NCI-H2171 treated with DMSO at 0.1 percent for 48 hours (cell line): ENCODE data around the gene PMEPA1.
"Not testable (repeated sequence)": the region's sequence is repeated elsewhere in the genome, so short reads cannot be mapped to it uniquely, and the experiment has no call there.

ENCODE experiments used
- DNase-seq: peaks from one replicate; lab custom pipeline; 2025; lab: John Stamatoyannopoulos, UW

The PMEPA1 gene

DNA sequence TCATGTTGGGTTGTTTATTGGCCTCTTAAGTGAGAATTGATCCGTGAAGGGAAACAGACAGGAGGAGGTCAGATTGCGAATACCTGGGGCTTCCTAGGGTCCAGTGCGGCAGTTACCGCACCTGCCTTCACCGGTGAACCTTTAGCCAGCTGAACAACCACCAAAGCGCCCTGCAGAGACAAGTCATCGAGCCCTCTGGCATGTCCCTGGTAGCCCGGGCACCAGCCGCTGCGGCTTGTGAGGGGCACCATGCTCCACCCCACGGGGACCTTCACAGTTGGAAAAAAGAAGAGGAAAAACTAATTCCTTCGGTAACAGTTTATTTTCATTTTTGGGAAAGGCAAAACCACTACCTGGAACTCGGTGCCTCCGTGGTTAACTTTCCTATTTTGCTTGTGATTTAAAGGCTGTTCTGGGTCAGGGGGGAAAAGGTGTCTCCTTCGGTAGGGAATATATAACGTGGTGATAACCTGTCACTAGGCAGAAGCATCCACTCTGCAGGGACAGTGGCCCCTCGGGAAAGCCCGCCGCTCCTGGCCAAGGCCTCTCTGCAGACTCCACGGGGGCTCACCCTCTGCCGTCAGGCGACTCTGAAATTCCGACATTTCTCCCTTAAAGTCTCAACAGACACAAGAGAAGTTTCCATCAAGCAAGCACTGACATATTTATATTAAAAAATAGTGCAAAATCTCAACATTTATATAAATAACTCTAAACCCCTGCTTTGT is 58.9 kb downstream of the PMEPA1 start:
- no peak for DNase-seq

DNA sequence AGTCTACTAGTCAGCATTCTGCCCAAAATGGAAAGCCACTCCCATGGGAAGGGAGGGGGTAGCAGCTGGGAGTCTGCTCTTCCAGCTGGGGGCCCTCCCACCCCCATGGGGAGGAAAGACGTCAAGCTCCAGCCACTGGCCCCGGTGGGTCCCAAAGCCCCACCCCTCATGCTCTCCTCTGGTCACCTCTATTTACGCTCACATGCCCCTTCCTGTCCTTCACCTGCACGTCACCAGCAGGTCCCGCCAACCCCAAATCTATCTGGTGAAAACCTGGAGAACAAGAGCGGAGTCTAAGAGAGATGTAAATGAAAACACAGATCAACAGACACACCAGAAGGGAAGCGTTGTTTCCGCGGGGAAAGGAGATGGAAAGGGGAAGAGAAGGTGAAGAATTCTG is 59.5 kb downstream of the PMEPA1 start:
- peak; percentile 14 for DNase-seq

DNA sequence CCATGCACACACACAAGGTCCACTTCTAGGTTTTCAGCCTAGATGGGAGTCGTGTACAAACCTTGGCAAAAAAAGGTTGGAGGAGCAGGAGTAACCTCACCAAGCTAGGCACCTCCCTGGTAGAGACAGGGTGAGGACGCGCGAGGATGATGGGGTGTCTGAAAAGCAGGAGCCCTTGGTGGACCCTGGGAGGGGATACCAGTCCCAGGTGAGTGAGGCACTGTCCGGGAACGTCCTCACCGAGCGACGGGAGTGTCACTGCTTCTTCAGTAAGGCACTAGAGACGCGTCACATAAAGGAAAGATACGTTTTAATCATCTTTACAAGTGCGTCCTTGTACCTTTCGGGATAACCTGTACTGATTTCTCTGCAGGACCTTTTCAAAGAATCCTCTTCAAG is 60.2 kb downstream of the PMEPA1 start:
- no peak for DNase-seq

DNA sequence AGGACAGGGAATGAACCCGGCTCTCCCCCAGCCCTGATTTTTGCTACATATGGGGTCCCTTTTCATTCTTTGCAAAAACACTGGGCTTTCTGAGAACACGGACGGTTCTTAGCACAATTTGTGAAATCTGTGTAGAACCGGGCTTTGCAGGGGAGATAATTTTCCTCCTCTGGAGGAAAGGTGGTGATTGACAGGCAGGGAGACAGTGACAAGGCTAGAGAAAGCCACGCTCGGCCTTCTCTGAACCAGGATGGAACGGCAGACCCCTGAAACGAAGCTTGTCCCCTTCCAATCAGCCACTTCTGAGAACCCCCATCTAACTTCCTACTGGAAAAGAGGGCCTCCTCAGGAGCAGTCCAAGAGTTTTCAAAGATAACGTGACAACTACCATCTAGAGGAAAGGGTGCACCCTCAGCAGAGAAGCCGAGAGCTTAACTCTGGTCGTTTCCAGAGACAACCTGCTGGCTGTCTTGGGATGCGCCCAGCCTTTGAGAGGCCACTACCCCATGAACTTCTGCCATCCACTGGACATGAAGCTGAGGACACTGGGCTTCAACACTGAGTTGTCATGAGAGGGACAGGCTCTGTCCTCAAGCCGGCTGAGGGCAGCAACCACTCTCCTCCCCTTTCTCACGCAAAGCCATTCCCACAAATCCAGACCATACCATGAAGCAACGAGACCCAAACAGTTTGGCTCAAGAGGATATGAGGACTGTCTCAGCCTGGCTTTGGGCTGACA is 60.8 kb downstream of the PMEPA1 start:
- no peak for DNase-seq

DNA sequence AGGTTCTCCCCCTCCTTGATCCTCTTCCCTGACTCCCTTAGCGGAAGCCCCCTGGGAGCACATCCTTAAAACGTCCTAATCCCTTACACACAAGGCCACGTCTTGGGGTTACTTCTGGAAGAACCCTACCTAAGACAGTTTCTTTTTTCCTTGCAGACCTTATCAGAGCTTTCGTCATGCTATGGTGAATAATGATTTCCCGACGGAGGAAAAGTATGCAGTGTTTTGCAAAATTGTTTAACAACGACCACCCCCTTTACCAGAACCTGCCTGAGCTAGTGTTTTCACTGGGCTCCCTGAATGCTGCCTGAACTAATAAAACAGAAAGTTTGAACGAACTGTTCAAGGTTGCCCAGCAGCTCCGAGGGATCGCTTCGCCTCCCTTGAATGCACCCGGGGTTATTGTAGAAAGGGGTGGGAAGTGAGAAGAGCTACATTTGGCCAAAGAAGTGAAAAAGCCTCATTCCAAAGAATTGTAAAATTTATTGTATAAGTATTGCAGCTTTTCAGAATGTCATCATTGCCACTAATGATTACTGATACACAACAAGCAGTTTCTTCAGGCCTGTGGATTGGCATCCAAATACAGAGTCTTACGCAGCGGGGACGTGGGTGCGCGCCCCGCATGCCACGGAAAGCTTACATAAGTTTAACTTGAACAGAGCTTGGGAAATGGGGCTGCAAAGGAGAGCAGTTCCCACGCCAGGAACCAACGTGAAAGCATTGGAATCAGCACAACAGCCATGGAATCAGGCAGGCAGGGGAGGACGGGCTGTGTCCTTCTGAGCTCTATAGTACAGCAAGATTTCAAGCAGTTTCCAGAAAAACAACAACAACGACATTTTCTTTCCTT is 61.7 kb downstream of the PMEPA1 start:
- no peak for DNase-seq

DNA sequence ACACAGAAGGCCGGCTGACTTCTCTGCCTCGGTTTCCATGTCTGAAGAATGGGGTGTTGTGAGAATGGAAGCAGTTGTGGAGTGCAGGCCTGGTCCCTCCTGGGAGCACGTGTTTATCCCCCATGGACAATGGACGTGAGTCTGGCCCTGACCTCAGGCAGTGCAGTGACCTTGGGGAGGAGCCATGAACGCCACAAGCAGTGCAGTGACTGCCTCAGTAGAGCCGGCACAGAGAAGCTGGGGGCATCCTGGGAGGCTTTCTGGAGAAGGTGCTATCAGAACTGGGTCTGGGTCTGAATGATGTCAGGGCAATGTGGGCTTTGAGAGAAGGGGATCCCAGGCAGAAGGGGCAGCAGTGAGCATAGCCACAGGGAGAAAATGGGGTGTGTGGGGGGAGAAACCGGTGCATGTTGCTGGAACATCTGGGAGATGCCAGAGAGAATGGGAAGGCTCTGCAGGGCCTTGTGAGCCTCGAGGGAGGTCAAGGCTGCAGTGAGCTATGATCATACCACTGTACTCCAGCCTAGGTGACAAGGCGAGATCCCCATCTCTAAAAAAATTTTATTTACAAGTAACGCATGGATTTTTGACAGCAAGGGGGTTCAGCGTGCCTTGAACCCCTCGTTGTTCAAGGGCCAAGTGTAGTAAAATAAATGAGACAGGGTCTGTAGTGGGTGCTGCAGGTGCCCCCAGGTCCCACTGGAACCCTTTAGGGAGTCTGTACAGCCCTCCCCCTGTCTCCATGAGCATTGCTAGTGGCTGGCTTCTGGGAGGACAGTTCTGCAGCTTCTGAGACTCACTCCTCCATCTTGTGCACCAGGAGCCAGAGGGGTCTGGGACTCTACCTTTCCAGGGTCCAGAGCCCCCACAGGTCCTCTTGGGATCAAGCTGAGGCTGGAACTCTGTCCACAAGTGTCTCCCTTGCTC is 62.5 kb downstream of the PMEPA1 start:
- no peak for DNase-seq

DNA sequence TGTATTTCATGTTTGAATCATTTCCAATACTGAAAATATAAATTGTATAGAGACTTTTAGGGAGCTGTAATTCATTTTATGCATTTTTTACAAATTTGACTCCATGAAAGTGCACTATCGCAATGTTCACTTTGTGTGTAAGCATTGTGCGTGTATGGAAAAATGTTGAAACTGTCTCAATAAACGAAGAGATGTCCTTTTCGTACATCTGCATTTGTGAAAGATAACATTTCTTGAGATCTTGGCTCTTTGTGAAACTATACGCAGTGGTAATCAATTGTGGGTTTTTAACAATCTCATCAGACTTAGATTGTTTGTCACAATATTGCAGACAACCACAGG is 70.9 kb downstream of the PMEPA1 start:
- DNase-seq: no peak

DNA sequence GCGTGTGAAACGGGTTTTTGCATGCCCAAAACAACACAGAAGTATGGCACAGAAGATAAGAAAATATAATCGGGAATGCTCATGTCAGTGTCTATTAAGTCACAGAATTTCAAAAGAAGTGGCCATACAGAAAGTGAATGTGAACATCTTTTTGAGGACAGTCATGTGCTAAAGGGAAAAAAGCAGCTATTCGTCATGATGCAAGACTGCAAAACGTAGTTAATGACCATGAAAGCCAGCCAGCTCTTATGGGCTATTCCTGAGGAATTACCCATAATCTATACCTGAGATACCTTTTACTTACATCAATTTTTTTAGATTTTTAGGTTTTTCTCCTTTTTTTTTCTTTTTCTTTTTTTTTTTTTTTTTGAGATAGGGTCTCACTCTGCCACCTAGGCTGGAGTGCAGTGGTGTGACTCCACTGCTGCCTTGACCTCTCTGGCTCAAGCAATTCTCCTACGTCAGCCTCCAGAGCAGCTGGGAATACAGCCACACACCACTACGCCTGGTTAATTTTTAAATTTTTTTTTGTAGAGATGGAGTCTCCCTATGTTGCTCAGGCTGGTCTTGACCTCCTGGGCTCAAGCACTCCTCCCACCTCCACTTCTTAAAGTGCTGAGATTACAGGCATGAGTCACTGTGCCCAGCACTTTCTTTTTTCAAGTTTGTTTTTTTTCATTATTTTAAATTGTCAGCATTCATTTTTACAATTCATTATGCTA is 71.5 kb downstream of the PMEPA1 start:
- no peak for DNase-seq

DNA sequence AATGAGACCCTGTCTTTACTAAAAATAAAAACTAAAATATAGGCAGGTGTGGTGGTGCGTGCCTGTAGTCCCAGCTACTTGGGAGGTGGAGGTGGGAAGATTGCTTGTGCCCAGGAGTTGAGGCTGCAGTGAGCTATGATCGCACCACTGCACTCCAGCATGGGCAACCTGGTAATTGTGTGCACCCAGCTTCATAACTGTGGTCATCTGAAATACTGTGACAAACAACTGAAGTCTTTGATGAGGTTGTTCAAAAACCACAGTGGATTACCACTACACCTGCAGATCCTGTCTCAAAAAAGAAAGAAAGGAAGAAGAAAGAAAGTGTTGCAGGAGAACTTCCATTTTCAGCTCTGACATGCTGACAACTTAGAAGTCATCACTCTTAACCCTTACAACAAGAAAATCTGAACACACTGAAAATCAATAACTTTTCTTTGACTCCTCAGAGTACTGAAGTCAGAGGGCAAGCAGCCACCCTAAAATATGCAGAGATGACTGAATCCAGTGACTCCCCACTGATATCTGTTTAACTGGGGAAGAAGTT is 75.8 kb downstream of the PMEPA1 start:
- DNase-seq: no peak

DNA sequence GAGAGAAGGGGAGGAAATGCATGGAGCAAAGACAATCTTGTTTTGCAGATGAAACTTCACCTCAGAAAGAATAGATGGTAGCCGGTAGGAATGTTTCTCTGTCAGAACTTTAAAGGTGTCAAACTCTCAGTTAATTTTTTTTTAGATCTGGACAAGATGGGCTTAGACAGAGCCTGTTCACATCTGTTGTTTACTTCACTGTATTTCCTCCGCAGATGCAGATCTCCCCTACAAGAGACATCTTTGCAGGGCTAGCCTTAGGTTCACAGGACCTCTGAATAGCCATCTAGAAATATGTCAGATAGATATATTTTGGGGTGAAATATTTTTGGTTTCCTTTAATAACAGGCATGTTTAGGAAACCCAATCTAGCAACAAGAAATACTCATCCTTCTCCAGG is 77.5 kb downstream of the PMEPA1 start:
- DNase-seq: peak; percentile 22

DNA sequence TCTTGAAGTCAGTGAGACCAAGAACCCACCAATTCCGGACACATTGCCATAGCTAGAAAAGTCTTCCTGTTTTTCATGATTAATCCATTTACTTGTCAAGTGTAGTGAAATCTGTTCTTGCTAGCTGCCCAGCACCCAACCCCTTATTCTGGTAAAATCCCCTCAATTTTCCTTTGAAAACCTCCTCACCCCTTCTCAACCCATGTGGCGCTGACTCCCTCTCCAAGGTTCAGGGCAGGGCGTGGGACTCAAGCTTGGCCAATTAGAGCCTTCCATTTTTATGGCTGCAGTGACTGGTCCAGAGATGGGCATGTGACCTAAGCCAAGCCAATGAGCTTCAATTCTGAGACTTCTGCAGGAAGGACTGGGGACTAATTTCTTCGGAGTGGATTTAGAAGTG is 79.8 kb downstream of the PMEPA1 start:
- DNase-seq: no peak

DNA sequence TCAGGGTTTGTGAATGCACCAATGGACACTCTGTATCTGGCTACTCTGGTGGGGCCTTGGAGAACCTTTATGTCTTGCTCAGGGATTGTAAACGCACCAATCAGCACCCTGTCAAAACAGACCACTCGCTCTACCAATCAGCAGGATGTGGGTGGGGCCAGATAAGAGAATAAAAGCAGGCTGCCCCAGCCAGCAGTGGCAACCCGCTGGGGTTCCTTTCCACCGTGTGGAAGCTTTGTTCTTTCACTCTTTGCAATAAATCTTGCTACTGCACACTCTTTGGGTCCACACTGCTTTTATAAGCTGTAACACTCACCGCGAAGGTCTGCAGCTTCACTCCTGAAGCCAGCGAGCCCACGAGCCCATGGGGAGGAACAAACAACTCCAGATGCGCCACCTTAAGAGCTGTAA is 80.3 kb downstream of the PMEPA1 start:
- not testable (repeated sequence) for DNase-seq

DNA sequence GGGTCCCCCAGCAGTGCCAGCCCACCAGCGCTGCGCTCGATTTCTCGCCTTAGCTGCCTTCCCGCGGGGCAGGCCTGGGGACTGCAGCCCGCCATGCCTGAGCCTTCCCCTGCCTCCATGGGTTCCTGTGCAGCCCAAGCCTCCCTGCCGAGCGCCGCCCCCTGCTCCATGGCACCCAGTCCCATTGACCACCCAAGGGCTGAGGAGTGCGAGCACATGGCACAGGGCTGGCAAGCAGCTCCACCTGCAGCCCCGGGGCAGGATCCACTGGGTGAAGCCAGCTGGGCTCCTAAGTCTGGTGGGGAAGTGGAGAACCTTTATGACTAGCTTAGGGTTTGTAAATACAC is 80.9 kb downstream of the PMEPA1 start:
- DNase-seq: not testable (repeated sequence)

DNA sequence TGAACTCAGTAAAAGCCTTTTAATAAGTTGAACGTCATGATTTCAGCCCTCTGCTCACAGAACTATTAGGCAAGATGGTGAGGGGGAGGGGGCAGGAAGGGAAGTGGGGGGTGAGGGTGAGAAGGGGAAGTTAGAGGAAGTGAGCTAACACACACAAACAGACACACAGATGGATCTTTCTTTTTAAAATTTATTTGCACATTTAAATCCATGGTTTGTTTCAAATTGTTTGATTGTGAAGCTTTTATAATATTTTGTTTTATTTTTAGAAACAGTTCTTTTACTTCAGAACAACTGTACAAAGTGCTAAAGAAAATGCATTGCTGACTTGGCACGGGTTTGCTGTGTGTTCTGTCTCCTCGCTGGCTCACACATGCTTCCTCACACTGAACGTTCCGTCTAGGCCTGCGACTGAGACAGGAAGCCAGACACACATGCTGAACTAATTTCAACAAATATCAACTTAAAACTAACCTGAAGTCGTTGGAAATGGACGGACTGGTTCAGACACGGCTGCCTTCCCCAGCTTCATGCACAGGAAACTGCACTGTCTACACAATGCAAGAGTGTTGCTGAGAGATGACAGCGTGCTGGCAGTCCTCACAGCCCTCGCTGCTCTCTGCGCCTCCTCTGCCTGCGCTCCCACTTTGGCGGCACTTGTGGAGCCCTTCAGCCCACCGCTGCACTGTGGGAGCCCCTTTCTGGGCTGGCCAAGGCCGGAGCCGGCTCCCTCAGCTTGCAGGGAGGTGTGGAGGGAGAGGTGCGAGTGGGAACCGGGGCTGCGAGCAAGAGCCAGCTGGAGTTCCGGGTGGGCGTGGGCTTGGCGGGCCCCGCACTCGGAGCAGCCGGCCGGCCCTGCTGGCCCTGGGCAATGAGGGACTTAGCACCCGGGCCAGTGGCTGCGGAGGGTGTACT is 81.5 kb downstream of the PMEPA1 start:
- DNase-seq: no peak

DNA sequence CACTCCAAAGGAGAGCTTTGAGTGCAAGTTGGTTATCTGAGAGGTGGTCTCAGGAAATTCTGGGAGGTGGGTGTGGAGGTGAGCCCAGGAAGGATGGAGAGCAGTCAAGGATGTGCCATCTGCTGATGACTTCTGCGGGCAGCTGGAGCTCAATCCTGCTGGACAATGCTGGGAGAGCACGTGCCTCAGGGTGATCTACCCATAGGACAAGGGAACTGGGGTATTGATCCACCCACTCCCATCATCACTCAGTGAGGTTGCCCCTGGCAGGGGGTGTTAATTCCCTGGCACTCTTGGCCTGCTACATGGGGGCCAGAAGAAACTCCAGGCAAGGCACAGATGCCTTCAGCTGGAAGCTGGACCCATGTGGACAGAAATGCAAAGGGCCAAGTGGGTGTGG is 82.5 kb downstream of the PMEPA1 start:
- DNase-seq: no peak

DNA sequence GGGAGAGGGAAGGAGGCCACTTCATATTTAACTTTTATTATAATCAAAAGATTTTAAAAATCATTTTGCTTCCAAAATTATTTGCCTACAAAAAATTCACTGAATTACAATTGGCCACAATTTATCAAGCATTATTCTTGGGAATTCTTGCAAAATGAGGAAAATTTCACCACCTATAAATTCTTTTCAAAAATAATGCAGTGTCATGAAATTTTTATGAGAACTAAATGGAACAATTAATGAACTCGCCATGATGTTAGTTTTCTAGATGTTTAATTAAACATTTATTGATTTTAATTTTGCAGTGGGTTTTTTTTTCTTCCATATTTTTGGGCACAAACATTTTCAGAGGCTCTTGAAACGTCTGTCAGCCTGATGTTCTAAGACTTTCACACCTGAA is 83.8 kb downstream of the PMEPA1 start:
- no peak for DNase-seq

DNA sequence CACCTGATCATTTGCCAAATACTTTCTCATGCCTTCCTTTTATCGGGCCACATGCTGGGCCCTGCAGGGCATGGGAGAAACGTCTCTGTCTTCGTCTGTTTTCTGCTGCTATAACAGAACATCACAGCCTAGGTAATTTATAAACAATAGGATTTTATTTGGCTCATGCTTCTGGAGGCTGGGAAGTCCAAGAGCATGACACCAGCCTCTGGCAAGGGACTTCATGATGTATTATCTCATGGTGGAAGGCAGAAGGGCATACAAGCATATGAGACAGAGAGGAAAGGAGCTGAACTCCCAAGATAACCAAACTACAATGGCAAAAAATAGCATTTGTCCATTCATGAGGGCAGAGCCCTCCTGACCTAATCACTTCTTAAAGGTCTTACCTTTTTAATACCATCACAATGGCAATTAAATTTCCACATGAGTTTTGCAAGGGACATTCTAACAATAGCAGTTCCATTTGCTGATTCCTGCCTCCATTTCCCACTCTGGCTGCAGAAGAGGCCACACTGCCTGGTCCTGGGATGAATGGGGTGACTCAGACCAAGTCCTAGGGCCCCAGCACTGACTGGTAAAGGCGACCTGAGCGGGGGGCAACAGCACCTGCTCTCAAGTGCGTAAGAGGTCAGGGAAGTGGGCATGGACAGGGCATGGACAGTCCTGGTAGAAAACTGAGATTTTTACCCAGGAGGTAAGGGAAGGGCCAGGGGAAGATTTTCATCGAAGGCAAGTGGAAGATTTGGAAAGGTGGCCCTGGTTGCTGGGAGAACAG is 84.4 kb downstream of the PMEPA1 start:
- no peak for DNase-seq

DNA sequence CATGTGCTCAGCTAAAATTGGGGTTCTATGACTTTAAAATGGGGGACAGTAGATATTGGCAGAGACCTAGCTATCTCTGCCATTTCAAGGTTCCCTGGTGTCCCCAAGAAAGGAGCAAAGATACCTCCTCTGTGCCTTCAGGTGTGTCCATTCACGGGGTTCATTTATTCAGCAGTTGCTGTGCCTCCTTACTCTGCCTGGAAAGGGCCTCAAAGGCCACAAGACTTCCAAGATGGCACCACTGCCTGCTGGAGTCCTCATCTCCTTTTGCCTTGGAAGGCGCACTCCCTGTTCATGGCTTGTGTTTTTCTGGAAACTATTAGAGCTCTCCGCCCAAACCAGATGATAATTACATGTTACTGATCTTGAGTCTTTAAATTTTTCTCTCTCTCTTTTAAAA is 85.7 kb downstream of the PMEPA1 start:
- DNase-seq: no peak
